Peyer's patch (tissue), 4 donors: ENCODE data around the gene SH3YL1.

ENCODE experiments used
- POLR2A ChIP-seq, 2 donors: fragments of 450-650 bp; IDR thresholded peaks; one replicate each; pipeline ENCODE4 v1.5.1; 2017; ENCODE audit warnings: antibody characterized with exemption in 2 of 2, mild to moderate bottlenecking in 2 of 2, moderate library complexity in 2 of 2
- TF ChIP-seq, protein P1 (sequence below), 6 experiments: fragments of 450-650 bp in 4 of 6; fragments of 200-600 bp in 2 of 6; sonication (generic) in 1 of 6; IDR thresholded peaks; one replicate each; pipeline ENCODE4 v1.5.1; 2017 to 2019; ENCODE audit warnings: antibody characterized with exemption in 6 of 6, mild to moderate bottlenecking in 3 of 6, moderate library complexity in 1 of 6

DNA sequence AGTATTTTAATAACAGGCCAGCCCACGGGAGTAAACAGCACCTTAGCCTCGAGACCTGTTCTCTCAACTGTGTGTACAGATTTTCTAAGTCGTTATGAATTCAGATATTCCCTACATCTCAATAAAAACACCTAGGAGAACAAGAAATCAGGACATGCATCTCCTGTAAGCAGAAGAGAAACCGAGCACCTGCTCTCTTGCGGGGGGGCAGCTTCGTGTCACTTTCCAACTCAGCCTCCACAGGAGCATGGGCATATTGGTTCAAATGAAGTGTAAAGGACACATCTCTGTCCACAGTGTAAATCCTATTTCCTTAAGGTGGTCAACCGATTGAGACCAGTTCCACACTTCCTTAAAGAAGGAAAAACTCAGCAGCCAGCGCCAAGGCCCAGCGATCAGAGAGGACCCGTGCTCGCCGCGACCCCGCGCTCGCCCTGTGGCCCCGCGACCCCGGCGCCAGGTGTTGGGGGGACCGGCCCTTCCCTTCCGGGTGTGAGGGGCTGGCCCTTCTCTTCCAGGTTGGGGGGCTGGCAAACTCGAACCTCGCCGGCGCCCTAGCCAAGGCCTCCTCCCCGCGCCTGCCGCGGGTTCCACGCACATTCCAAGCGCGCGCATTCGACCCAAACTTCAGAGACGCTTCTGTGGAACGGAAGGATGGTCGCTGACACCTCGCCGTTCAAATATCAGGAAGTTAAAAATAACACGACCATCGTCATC, 652 bp downstream of the SH3YL1 start:
- TF ChIP-seq, protein P1, sequence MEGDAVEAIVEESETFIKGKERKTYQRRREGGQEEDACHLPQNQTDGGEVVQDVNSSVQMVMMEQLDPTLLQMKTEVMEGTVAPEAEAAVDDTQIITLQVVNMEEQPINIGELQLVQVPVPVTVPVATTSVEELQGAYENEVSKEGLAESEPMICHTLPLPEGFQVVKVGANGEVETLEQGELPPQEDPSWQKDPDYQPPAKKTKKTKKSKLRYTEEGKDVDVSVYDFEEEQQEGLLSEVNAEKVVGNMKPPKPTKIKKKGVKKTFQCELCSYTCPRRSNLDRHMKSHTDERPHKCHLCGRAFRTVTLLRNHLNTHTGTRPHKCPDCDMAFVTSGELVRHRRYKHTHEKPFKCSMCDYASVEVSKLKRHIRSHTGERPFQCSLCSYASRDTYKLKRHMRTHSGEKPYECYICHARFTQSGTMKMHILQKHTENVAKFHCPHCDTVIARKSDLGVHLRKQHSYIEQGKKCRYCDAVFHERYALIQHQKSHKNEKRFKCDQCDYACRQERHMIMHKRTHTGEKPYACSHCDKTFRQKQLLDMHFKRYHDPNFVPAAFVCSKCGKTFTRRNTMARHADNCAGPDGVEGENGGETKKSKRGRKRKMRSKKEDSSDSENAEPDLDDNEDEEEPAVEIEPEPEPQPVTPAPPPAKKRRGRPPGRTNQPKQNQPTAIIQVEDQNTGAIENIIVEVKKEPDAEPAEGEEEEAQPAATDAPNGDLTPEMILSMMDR (IDR thresholded peaks at IDR 0.05), result no peak
- TF ChIP-seq POLR2A (IDR thresholded peaks at IDR 0.05), result no peak
